IPS-NIHi7 (cell line): ENCODE data around the gene ZNF668.
"Not testable (repeated sequence)": the region's sequence is repeated elsewhere in the genome, so short reads cannot be mapped to it uniquely, and the experiment has no call there.

Experiments
- DNase-seq: peaks from one replicate; pipeline ENCODE4 v3.0.0; 2012; ENCODE audit warnings: mixed read lengths; ENCODE audit errors: extremely low spot score

Gene ZNF668

DNA sequence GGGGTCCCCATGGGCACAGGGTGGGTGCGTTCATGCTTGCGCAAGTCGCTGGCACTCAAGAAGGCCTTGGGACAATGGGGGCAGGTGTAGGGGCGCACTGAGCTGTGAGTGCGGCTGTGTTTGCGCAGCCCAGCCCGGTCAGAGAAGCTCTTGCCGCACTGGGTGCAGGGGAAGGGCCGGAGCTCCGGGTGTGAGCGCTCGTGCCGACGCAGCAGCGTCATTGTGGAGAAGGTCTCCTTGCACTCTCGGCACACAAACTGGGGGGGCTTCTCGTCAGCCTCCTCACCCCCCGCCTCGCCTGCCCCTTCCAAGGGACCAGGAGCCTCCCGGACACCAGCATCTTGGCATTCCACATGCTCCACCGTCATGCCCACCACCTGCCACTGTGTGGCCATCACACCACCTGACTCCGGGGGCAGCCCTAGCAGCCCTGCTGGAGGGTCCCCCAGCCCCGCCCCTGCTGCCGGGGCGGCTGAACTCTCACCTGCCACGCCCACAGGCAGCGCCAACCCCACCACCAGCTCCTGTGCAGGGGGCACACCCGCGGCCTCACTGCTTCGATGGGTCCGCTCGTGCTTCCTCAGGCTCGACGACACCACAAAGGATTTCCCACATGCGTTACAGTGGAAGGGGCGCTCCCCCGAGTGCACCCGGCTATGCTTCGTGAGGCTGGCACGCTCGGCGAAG is 12.8 kb downstream of the ZNF668 start:
- DNase-seq: no peak

DNA sequence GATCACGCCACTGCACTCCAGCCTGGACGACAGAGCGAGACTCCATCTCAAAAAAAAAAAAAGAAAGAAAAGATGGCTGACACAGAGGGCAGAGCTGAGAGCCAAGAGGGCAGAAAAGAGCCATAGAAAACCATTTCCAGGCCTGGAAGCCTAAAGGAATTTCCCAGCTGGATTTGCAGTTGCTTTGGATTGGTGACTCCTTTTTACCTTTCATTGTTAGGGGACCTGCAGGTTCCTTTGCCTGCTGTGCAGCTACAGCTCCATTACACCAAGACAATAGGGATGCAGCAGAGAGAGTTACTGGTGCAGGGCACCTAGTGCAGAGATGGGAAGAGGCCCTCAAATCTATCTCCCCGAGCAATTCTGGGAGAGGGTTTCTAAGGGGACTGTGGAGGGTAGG is 18.4 kb downstream of the ZNF668 start:
- DNase-seq: peak; percentile 40

DNA sequence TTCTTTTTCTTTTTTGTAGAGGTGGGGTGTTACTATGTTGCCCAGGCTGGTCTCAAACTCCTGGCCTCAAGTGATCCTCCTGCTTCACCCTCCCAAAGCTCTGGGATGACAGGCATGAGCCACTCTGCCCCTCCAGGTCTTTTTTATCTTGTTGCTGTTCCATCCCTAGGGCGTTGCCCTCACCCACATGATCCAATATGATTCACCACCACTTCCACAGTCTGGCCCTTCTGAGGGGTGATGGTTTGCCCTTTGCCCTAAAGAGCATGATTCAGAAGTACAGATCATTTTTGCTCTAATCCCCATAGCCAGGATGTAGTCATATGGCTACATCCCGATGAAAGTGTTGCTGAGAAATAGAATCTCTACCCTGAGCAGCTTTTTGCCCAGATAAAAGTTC is 21.9 kb downstream of the ZNF668 start:
- DNase-seq: no peak

DNA sequence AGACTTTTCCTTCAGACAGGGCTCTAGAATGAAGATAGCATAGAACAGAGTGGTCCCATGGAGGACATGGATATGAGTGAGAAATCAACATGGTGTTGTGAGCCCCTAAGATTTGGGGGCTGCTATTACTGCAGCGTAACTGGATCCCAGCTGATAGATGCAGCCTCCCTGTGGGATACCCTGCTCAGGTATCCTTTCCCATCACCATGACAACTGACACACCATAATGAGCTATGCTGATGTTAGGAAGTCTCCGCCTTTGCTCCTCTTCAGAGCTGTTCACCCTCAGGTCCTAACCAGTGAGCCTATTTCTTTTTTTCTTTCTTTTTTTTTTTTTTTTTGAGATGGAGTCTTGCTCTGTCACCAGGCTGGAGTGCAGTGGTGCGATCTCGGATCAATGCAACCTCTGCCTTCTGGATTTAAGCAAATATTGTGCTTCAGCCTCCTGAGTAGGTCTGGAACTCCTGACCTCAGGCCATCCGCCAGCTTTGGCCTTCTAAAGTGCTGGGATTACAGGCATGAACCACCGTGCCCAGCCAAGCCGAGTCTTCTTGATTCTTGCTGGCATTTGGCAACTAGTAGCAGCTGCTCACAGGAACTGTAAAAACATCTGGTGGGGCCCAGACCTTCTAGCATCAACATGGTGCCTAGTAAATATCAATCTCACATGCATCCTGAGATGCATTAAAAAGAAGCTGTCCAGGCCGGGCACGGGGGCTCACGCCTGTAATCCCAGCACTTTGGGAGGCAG is 23.6 kb downstream of the ZNF668 start:
- DNase-seq: peak; percentile 51

DNA sequence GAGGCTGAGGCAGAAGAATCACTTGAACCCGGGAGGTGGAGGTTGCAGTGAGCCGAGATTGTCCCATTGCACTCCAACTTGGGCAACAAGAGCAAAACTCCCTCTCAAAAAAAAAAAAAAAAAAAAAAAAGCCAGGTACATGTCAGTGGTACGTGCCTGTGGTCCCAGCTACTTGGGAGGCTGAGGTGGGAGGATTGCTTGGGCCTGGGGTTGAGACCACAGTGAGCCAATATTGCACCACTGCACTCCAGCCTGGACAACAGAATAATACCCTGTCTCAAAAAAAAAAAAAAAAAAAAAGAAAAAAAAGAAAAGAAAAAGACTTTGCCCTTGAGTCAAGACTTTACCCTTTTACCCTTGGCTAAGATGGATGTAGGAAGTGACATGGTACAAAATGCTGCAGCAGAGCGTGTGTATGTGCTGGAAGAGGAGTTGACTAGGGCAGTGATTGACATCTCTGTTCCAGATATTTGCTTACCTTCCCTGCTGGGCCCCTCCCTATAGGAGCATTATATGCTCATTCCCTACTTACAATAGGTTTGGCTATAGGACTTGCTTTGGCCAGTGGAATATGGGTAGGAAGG is 30.1 kb downstream of the ZNF668 start:
- DNase-seq: no peak

DNA sequence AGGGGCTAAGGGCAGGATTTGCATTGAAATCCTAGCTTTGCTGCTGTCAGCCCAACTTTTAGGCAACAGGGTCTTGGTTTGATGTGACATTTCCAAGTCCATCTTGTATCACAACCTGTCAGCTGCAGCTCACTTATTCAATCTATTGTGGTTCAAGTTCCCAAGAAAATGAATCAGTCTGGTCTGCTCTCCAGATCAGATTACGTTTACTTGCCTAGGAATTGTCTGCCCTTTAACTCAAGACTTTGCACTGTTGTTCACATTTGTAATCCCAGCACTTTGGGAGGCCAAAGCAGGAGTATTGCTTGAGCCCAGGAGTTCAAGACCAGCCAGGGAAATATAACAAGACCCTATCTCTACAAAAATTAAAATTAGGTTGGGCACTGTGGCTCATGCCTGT is 30.7 kb downstream of the ZNF668 start:
- DNase-seq: no peak

DNA sequence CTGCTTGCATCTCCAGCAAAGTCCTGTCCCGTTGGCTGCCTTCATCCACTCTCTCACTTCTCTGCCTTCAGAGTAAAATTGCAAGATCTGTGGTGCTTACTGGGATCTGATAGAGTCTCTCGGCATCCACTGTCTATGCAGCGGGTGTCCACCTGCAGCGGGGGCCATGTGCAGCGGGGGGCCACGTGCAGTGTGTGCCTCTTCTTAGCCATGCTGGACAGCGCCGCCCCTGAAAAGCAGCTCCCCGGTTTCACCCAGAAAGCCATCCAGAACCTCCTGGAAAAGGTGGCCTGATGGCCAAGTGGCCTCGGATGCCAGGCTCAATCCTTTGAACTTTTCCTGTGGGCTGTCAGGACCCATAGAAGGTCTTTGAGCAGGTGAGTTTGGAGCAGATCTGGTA is 31.2 kb downstream of the ZNF668 start:
- DNase-seq: no peak

DNA sequence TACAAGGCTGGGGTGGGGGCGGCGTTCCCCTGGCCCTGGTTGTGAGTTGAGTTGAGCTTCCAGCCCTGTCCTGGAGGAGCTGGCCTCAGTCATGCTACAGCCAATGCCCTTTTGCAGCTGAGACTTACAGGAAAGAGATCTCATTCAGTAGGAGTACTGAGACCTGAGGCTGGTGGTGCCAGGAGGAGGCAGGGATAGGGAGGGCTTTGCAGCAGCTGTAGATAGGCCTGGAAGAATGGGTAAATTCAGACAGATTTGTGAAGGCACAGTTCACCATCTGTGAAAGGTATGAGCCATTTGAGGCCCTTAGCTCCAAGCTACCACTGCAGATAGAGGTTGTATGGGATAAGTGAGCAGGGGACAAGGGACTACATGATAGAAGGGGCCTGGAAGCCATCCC is 35.0 kb downstream of the ZNF668 start:
- no peak for DNase-seq

DNA sequence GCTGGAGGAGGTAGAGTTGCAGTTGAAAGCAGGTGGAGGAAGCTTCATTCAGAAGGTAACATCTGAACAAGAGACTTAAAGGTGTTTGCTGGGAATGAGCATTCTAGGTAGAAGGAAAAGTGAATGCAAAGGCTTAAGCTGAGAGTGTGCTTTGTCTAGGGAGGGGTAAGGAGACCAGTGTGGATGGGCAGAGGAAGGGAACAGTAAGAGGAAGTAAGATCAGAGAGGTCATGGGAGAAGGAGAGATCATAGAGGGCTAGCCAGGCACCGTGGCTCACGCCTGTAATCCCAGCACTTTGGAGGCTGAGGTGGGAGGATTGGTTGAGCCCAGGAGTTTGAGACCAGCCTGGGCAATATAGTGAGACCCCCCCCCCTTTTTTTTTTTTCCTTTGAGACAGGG is 37.3 kb downstream of the ZNF668 start:
- no peak for DNase-seq

DNA sequence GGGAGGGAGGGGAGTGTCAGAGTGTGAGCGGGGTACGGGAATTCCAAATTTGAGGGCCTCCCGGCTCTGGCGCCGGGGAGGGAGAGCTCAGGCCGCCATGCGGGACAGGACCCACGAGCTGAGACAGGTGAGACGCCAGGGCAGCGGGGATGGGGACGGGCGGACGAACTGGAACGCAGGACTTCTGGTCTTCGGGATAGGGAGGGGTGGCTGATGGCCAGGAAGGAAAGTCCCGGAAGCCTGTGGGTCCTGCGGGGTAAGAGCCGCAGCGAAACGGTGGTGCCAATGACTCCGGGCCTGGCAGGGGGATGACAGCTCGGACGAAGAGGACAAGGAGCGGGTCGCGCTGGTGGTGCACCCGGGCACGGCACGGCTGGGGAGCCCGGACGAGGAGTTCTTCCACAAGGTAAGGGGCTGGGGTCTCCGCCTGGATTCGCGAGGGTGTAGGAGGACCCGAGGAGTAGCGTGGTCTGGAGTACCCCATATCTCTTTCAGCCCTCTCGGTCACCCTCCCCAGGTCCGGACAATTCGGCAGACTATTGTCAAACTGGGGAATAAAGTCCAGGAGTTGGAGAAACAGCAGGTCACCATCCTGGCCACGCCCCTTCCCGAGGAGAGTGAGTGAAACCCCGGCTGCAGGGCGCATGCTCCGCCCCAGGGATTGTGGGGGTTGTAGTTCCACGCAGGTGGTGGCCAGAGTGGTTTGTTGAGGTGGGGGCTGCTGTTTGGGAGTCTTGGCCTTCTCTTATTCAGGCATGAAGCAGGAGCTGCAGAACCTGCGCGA is 40.1 kb downstream of the ZNF668 start:
- DNase-seq: peak; percentile 96

DNA sequence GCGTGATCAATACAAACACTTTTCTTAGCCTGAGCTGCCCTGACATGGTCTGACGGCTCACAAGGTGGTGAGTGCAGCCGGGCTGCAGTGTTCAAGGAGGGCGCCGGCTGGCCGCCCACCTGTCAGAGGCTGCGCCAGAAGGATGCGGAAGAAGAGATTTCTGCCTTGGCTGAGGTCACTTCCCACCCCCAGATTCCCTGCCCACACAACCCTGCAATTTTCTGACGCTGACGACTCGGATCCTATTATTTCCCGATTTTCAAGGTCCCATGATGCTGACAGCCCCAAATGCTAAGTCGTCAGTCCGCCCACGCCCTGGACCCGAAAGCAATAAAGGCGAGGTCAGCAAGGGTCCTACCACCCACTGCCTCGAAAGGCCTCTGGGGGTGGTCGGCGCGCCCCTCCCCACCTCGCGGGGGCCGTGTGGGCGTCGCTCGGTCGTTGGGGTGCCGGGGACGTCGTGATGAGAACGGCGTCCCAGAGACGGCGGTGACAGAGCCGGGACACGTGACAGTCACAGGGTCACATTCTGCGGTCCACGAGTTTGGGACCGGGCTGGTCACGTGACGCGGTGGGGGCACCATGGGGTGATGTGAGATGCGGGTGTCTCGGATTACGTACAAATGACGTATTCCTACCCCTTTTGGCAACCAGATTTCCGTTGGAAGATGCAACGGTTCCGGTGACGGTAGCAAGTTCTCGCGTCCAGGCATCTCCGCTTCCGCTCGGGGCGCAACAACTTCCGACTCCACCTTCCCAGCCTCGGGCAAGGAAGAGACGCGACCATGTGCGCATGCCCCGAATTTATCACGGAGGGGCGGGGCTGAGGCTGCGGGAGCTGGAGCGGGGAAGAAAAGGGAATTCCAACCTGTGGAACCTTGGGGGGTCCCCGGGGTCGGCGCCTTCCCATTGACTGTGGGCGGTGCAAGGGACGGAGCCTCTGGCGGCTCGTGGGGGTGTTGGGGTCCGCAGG is 41.0 kb downstream of the ZNF668 start, which contains the start of gene STX4:
Gene STX4 (plus strand): TSS at position 823 of the 973 bp plus-strand sequence. CDS start 248 bp downstream, outside the sequence.
- DNase-seq: peak; percentile 94

DNA sequence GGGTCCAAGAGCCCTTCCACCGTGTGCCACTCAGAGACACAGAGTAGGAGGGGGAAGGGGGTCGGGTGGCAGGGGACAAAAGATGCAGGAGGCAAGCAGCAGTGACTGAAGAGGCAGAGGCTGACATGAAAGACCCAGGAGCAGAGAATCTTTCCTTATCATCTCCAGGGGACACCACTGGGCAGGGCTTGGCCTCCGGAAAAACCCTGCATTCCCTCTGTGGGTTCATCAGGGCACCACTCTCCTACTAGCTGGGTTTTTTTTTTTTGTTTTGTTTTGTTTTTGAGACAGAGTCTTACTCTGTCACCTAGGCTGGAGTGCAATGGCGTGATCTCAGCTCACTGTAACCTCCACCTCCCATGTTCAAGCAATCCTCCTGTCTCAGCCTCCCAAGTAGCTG is 42.8 kb downstream of the ZNF668 start:
- DNase-seq: no peak

DNA sequence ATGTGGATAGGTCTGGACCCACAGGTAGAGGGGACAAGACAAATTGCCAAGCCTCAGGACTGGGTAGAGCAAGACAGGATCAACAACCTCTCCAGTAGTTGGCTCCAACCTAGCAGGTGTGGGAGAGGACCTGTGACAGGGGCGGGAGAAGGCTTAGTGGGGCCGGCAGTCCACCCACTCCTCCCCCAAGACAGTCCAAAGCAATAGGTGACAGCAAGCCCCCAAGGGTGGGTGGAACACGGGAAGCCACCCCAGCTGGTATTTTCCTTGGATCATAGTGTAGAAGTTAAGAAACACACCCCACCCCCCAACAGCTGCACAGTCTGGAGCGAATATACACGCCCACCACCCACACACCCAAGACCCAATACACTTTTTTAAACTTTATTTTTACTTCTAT is 44.8 kb downstream of the ZNF668 start:
- DNase-seq: no peak

DNA sequence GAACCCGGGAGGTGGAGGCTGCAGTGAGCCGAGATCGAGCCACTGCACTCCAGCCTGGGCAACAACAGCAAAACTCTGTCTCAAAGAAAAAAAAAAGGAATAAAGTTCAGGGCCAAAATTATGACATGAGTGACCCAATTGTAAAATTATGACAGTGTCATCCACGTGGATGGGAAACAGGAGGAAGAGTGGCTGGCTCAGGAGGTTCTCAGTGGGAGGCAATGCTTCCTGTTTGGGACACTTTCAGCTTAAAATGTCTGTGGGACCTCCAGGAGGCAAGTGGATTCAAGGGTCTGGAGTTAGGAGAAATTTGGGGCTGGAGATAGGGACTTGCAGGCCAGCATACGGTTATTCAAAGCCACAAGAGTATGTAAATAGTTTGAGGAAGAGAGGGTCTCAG is 48.7 kb downstream of the ZNF668 start:
- no peak for DNase-seq

DNA sequence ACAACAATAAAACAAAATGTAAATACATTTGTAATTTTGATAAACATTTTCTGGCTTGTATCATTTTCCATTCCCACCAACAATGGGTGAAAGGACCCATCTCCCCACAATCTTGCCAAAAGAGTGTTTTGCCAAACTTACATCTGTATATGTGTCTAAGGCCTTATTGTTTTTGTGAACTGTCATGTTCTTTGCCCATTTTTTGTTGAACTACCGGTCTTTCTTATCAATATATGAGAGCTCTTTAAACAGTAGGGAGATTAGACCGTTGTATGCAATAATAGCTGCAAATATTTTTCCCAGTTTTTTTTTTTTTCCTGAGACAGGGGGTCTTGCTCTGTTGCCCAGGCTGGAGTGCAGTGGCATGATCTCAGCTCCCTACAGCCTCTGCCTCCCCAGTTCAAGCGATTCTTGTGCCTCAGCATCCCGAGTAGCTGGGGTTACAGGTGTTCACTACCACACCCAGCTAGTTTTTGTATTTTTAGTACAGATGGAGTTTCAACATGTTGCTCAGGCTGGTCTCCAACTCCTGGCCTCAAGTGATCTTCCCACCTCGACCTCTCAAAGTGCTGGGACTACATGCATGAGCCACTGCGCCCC is 50.3 kb downstream of the ZNF668 start:
- no peak for DNase-seq

DNA sequence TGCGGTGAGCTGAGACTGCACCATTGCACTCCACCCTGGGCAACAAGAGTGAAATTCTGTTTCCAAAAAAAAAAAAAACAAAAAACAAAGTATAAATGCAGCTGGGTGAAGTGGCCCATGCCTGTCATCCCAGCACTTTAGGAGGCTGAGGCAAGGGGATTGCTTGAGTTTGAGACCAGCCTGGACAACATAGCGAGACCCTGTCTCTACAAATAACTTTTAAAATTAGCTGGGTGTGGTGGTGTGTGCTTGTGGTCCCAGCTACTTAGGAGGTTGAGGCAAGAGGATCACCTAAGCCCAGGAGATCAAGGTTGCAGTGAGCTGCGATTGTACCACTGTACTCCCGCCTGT is 50.8 kb downstream of the ZNF668 start:
- DNase-seq: no peak

DNA sequence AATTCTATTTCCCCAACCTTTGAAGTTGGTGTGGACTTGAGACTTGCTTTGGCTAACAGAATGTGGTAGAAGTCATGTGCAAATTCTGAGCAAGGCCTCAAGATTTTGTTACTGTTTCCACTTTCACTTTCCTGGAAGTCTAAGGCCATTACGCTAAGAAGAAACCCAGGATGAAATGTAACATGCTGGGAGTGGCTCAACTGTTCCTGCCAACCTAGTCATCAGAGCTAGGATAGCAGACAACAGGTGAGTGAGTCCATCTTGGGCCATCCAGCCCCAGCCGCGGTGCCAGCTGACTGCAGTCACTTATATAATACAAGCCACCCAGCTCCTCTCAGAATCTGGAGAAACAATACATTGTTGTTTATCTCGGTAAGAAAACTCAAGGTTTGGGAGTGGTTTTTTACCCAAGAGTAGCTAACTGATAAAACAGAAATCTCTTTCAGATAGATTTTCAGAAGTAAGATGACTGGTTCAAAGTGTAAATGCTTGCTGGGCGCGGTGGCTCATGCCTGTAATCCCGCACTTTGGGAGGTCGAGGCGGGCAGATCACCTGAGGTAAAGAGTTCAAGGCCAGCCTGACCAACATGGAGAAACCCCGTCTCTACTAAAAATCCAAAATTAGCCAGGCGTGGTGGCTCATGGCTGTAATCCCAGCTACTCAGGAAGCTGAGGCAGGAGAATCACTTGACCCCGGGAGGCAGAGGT is 51.3 kb downstream of the ZNF668 start:
- DNase-seq: no peak

DNA sequence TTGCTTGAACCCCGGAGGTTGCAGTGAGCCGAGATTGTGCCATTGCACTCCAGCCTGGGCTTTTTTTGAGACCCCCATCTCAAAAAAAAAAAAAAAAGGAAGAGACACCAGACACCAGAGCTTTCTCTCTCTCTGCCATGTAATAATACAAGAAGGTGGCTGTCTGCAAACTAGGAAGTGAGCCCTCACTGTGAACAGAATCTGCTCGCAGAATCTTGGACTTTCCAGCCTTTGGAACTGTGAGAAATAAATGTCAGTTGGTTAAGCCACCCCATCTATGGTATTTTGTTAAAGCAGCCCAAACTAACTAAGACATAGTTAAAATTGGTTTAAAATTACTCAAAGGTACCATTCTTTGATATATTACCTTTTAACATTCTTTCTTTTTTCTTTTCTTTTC is 53.5 kb downstream of the ZNF668 start:
- DNase-seq: no peak

DNA sequence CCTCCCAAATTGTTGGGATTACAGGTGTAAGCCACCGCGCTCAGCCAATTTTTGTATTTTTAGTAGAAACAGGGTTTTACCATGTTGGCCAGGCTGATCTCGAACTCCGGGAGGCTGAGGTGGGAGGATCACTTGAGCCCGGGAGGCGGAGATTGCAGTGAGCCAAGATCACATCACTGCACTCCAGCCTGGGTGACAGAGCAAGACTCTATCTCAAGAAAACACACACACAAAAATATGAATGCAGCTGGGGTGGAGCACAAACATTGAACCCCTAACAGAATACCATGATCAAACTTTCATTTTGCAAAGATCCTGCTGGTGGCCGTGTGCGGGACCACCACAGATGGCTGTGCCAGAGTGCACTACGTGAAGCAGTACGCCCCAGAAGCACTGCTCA is 56.3 kb downstream of the ZNF668 start:
- DNase-seq: not testable (repeated sequence)

DNA sequence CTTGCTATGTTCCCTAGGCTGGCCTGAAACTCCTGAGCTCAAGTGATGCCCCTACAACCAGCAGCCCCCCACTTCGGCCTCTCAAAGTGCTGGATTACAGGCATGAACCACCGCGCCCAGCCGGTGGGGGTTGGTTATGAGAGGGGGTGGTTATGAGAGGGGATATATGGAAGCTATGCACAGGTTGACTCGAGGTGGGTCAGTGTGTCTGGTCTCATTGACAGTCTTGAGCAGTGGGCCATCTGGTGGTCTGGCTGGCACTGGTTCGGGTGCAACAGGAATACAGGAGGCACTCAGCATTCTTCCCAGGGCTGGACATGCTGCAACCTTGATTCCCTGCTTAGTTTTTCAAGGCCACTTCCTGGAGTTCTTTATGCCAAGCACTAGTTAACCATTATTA is 58.0 kb downstream of the ZNF668 start:
- peak; percentile 37 for DNase-seq
